ENCODE results near the gene ADGRF5.

DNA sequence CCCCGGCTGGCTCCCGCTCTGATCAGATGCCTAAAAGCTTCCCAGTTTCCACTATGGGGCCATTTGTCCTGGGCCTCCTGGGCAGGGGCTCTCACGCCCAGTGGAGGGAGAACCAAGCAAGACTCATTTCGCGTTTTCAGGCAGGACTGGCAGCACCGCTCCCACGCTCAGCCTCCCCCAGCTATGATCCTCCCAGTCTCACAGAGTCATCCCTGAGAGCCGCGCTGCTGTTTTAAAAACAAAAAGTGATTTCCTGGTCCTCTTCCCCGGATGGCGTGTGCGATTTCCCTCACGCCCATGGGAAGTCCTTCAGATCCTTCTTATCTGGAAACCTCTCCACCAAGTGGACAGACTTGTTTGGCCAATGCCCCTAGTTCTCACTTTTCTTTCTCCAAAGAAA is at the start of gene ADGRF5:
- TF ChIP-seq, protein P1, sequence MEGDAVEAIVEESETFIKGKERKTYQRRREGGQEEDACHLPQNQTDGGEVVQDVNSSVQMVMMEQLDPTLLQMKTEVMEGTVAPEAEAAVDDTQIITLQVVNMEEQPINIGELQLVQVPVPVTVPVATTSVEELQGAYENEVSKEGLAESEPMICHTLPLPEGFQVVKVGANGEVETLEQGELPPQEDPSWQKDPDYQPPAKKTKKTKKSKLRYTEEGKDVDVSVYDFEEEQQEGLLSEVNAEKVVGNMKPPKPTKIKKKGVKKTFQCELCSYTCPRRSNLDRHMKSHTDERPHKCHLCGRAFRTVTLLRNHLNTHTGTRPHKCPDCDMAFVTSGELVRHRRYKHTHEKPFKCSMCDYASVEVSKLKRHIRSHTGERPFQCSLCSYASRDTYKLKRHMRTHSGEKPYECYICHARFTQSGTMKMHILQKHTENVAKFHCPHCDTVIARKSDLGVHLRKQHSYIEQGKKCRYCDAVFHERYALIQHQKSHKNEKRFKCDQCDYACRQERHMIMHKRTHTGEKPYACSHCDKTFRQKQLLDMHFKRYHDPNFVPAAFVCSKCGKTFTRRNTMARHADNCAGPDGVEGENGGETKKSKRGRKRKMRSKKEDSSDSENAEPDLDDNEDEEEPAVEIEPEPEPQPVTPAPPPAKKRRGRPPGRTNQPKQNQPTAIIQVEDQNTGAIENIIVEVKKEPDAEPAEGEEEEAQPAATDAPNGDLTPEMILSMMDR (IDR thresholded peaks at IDR 0.05; ENCODE audit: low read depth, low read length) = no peak
- TF ChIP-seq EZH2phosphoT487 (IDR thresholded peaks at IDR 0.05; ENCODE audit: low read depth) = no peak
